Measurements from ENCODE around the gene MS4A15. TPM values are rescaled to one million over a fixed set of nuclear protein-coding genes. Genes with fewer than 3 reads are reported as not detected.

MS4A15 gene
- total and polyA plus RNA-seq, 2 experiments from 2014 or later: not detected

DNA sequence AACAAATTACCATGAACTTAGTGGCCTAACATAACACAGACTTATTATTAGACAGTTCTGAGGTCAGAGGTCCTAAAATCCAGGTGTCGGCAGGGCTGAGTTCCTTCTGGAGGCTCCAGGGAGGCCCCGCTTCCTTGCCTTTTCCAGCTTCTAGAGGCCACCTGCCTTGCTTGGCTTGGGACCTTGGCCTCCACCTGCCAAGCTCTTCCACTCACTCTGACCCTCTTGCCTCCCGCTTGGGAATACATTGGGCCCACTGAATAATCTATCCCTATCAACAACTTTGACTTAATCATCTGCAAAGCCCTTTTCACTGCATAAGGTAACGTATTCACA, 25.3 kb downstream of the MS4A15 start:
- Histone ChIP-seq H3K27me3 (no peaks in the 10 kb centered on the region), H3K9me3 (ENCODE audit: low read depth) (no peaks in the 10 kb centered on the region), H3K4me3 (no peak overlapping the region), H3K36me3 (no peaks in the 10 kb centered on the region), H3K27ac (no peak overlapping the region), H3K4me1 (ENCODE audit: low read depth) (no peaks in the 10 kb centered on the region)
- TF ChIP-seq, protein P1, sequence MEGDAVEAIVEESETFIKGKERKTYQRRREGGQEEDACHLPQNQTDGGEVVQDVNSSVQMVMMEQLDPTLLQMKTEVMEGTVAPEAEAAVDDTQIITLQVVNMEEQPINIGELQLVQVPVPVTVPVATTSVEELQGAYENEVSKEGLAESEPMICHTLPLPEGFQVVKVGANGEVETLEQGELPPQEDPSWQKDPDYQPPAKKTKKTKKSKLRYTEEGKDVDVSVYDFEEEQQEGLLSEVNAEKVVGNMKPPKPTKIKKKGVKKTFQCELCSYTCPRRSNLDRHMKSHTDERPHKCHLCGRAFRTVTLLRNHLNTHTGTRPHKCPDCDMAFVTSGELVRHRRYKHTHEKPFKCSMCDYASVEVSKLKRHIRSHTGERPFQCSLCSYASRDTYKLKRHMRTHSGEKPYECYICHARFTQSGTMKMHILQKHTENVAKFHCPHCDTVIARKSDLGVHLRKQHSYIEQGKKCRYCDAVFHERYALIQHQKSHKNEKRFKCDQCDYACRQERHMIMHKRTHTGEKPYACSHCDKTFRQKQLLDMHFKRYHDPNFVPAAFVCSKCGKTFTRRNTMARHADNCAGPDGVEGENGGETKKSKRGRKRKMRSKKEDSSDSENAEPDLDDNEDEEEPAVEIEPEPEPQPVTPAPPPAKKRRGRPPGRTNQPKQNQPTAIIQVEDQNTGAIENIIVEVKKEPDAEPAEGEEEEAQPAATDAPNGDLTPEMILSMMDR (IDR thresholded peaks at IDR 0.05; ENCODE audit: low read depth, low read length): no peak
- no peak for DNase-seq (ENCODE audit: low read depth in 1 of 2, low spot score in 1 of 2)

DNA sequence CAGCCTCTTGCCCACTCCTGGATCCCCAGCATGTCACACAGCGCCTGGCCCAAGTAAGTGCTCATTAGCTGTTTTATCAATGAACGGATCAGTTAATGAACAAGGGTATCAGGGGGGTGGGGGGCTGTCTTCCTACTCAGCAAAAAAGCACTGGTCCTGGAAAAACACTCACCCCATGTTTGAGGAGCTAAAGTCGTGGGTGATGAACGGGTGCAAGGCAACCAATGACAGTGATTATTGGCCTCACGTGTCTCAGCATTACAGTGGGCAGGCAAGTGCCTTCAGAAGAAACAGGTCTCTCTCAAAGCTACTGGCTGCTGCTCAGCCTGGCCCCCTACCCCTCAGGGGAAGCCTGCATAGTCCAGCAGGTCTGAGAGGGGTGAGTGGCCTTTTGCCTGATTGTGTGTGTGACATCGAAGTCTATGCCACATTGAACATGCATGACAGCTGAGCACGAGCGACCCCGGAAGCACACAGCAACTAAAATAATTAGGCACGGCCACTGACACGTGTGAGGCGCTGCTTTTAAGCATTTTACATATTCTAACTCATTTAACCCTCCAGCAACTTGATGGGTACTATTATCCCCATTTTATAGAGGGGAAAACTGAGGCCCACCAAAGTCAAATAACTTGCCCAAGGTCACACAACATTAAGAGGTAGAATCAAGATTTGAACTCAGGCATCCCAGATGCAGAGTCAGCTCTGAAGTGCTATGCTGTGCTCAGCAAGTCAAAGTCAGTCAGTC, 25.9 kb downstream of the MS4A15 start:
- no peak for DNase-seq (ENCODE audit: low read depth in 1 of 2, low spot score in 1 of 2)
- Histone ChIP-seq H3K36me3 (no peaks in the 10 kb centered on the region), H3K4me3 (no peak overlapping the region), H3K27ac (no peak overlapping the region), H3K9me3 (ENCODE audit: low read depth) (no peaks in the 10 kb centered on the region), H3K27me3 (no peaks in the 10 kb centered on the region), H3K4me1 (ENCODE audit: low read depth) (no peaks in the 10 kb centered on the region)
- TF ChIP-seq, protein P1 (IDR thresholded peaks at IDR 0.05; ENCODE audit: low read depth, low read length): no peak

DNA sequence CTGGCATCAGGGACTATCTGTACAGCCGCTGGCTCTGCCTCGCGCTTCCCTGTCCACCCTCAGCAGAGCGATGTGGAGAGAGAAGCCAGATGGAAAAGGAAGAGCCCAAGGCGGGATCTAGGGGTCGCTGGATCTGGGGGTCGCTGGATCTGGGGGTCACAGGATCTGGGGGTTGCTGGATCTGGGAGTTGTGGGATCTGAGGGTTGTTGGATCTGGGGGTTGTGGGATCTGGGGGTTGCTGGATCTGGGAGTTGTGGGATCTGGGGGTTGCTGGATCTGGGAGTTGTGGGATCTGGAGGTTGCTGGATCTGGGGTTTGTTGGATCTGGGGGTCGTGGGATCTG, 26.4 kb downstream of the MS4A15 start:
- Histone ChIP-seq H3K27ac (no peak overlapping the region), H3K36me3 (no peaks in the 10 kb centered on the region), H3K27me3 (no peaks in the 10 kb centered on the region), H3K4me3 (no peak overlapping the region), H3K9me3 (ENCODE audit: low read depth) (no peaks in the 10 kb centered on the region), H3K4me1 (ENCODE audit: low read depth) (no peaks in the 10 kb centered on the region)
- no peak for DNase-seq (ENCODE audit: low read depth in 1 of 2, low spot score in 1 of 2)
- TF ChIP-seq, protein P1 (IDR thresholded peaks at IDR 0.05; ENCODE audit: low read depth, low read length): no peak

DNA sequence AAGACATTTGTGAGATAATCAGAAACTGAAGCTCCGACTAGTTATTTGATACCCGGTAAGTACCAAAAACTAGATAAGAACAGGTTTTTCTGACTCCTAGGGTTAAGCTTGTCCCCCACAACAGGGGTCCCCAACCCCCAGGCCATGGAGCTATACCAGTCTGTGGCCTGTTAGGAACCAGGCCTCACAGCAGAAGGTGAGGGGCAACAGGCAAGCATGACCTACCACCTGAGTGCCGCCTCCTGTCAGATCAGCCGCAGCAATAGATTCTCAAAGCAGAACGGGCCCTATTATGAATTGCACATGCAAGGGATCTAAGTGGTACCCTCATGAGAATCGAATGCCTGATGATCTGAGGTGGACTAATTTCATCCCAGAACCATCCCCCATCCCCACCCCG, 27.2 kb downstream of the MS4A15 start:
- Histone ChIP-seq H3K27ac (no peak overlapping the region), H3K9me3 (ENCODE audit: low read depth) (no peaks in the 10 kb centered on the region), H3K4me3 (no peak overlapping the region), H3K36me3 (no peaks in the 10 kb centered on the region), H3K4me1 (ENCODE audit: low read depth) (no peaks in the 10 kb centered on the region), H3K27me3 (no peaks in the 10 kb centered on the region)
- no peak for DNase-seq (ENCODE audit: low read depth in 1 of 2, low spot score in 1 of 2)
- TF ChIP-seq, protein P1 (IDR thresholded peaks at IDR 0.05; ENCODE audit: low read depth, low read length): no peak

DNA sequence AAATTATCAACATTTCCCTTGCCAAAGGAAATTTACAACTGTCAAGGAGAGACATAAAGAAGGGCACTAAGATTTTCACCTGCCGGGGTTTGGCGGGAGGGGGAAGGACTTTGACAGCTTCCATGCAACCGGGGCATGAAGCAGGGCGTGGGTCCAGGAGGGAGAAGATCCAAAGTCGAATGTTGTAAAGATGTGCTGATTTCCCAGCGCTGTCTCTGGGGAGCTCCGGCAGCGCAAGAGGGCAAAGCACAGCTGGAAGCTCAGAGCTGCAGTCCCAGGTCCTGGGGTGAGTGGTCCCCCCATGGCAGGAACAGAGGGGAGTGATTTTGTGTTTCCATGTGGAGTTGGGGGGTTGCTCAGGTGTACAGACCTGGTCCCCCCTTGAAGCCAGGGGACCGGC, 28.5 kb downstream of the MS4A15 start, which contains the start of gene MS4A10:
Gene MS4A10 (plus strand): TSS at position 198 of the 400 bp plus-strand sequence. CDS start 5,003 bp downstream, outside the sequence.
- Histone ChIP-seq H3K27me3 (no peaks in the 10 kb centered on the region), H3K4me1 (ENCODE audit: low read depth) (no peaks in the 10 kb centered on the region), H3K9me3 (ENCODE audit: low read depth) (no peaks in the 10 kb centered on the region), H3K4me3 (no peak within 1 kb of the TSS), H3K27ac (no peak within 1 kb of the TSS), H3K36me3 (no peaks in the 10 kb centered on the region)
- DNase-seq (ENCODE audit: low read depth in 1 of 2, low spot score in 1 of 2): no peak
- TF ChIP-seq, protein P1 (IDR thresholded peaks at IDR 0.05; ENCODE audit: low read depth, low read length): no peak
